Measurements from ENCODE around the gene CIB4. TPM values are rescaled to one million over a fixed set of nuclear protein-coding genes. Genes with fewer than 3 reads are reported as not detected.
A peak's percentile ranks its signal among the peaks of the same experiment; 100 is the strongest.

Gene CIB4
- total RNA-seq, 3 donors from 2014 or later, result not detected

GRCh38 chr2:26628561-26629345, 12.4 kb downstream of the CIB4 start:
- DNase-seq (no peak), ATAC-seq (no peak)
- Mint-ChIP-seq H3K4me3 (no peak overlapping the region), H3K9me3 (no peaks in the 10 kb centered on the region), H3K36me3 (ENCODE audit: insufficient read depth) (no peaks in the 10 kb centered on the region), H3K4me1 (ENCODE audit: low read depth) (no peaks in the 10 kb centered on the region), H3K27me3 (ENCODE audit: low read depth) (peaks cover 9% of the 10 kb centered on the region)

GRCh38 chr2:26627350-26628105, 13.6 kb downstream of the CIB4 start:
- peaks cover 9% of the 10 kb centered on the region for H3K27me3 Mint-ChIP-seq (ENCODE audit: low read depth)
- ATAC-seq (no peak), DNase-seq (no peak)
- H3K9me3 Mint-ChIP-seq, result no peaks in the 10 kb centered on the region
- H3K4me1 Mint-ChIP-seq (ENCODE audit: low read depth), result no peaks in the 10 kb centered on the region
- no peak overlapping the region for H3K4me3 Mint-ChIP-seq
- no peaks in the 10 kb centered on the region for H3K36me3 Mint-ChIP-seq (ENCODE audit: insufficient read depth)

GRCh38 chr2:26626606-26627005, 14.6 kb downstream of the CIB4 start:
- ATAC-seq (no peak), DNase-seq (no peak)
- peaks cover 5% of the 10 kb centered on the region for H3K27me3 Mint-ChIP-seq (ENCODE audit: low read depth)
- no peaks in the 10 kb centered on the region for H3K36me3 Mint-ChIP-seq (ENCODE audit: insufficient read depth)
- H3K9me3 Mint-ChIP-seq, result peaks cover under 1% of the 10 kb centered on the region
- no peaks in the 10 kb centered on the region for H3K4me1 Mint-ChIP-seq (ENCODE audit: low read depth)
- no peak overlapping the region for H3K4me3 Mint-ChIP-seq

GRCh38 chr2:26623541-26624495, 17.3 kb downstream of the CIB4 start:
- Mint-ChIP-seq H3K9me3 (peaks cover 5% of the 10 kb centered on the region), H3K4me3 (no peak overlapping the region), H3K36me3 (ENCODE audit: insufficient read depth) (no peaks in the 10 kb centered on the region), H3K27me3 (ENCODE audit: low read depth) (peaks cover 9% of the 10 kb centered on the region), H3K4me1 (ENCODE audit: low read depth) (peaks cover 2% of the 10 kb centered on the region)
- no peak for ATAC-seq
- no peak for DNase-seq

- DNase-seq (no peak), ATAC-seq (no peak)
- Mint-ChIP-seq H3K9me3 (peaks cover 5% of the 10 kb centered on the region), H3K4me3 (no peak overlapping the region), H3K27me3 (ENCODE audit: low read depth) (peaks cover 14% of the 10 kb centered on the region), H3K36me3 (ENCODE audit: insufficient read depth) (no peaks in the 10 kb centered on the region), H3K4me1 (ENCODE audit: low read depth) (peaks cover 2% of the 10 kb centered on the region)
Measured at GRCh38 chr2:26621469-26622199, 19.5 kb downstream of the CIB4 start.

GRCh38 chr2:26620031-26620605, 21.0 kb downstream of the CIB4 start:
- DNase-seq, result no peak

GRCh38 chr2:26619521-26619951, 21.6 kb downstream of the CIB4 start:
- ATAC-seq (peak in 1 of 2 donors; percentile 34), DNase-seq (no peak)
- no peak overlapping the region for H3K4me3 Mint-ChIP-seq
- peaks cover 15% of the 10 kb centered on the region for H3K27me3 Mint-ChIP-seq (ENCODE audit: low read depth)
- H3K36me3 Mint-ChIP-seq (ENCODE audit: insufficient read depth), result no peaks in the 10 kb centered on the region
- peaks cover 5% of the 10 kb centered on the region for H3K9me3 Mint-ChIP-seq
- peaks cover 2% of the 10 kb centered on the region for H3K4me1 Mint-ChIP-seq (ENCODE audit: low read depth)

More at GRCh38 chr2:26620031-26620605, 21.0 kb downstream of the CIB4 start:
- ATAC-seq, result no peak
- peaks cover 2% of the 10 kb centered on the region for H3K4me1 Mint-ChIP-seq (ENCODE audit: low read depth)
- peaks cover 5% of the 10 kb centered on the region for H3K9me3 Mint-ChIP-seq
- no peaks in the 10 kb centered on the region for H3K36me3 Mint-ChIP-seq (ENCODE audit: insufficient read depth)
- no peak overlapping the region for H3K4me3 Mint-ChIP-seq
- peaks cover 15% of the 10 kb centered on the region for H3K27me3 Mint-ChIP-seq (ENCODE audit: low read depth)

- Mint-ChIP-seq H3K9me3 (peaks cover 5% of the 10 kb centered on the region), H3K36me3 (ENCODE audit: insufficient read depth) (no peaks in the 10 kb centered on the region), H3K4me3 (no peak overlapping the region), H3K4me1 (ENCODE audit: low read depth) (peaks cover 2% of the 10 kb centered on the region), H3K27me3 (ENCODE audit: low read depth) (peaks cover 15% of the 10 kb centered on the region)
- DNase-seq, result no peak
- no peak for ATAC-seq
Measured at GRCh38 chr2:26619096-26619495, 22.1 kb downstream of the CIB4 start.

GRCh38 chr2:26618611-26619010, 22.6 kb downstream of the CIB4 start:
- Mint-ChIP-seq H3K27me3 (ENCODE audit: low read depth) (peaks cover 15% of the 10 kb centered on the region), H3K9me3 (peaks cover 5% of the 10 kb centered on the region), H3K4me1 (ENCODE audit: low read depth) (peaks cover 2% of the 10 kb centered on the region), H3K36me3 (ENCODE audit: insufficient read depth) (no peaks in the 10 kb centered on the region), H3K4me3 (no peak overlapping the region)
- DNase-seq (no peak), ATAC-seq (no peak)

GRCh38 chr2:26617588-26618083, 23.5 kb downstream of the CIB4 start:
- Mint-ChIP-seq H3K4me1 (ENCODE audit: low read depth) (peaks cover 2% of the 10 kb centered on the region), H3K27me3 (ENCODE audit: low read depth) (peaks cover 15% of the 10 kb centered on the region), H3K4me3 (no peak overlapping the region), H3K9me3 (peaks cover 5% of the 10 kb centered on the region), H3K36me3 (ENCODE audit: insufficient read depth) (no peaks in the 10 kb centered on the region)
- DNase-seq, result no peak
- ATAC-seq, result no peak

GRCh38 chr2:26616706-26617587, 24.2 kb downstream of the CIB4 start:
- no peak for ATAC-seq
- DNase-seq, result no peak
- Mint-ChIP-seq H3K4me3 (no peak overlapping the region), H3K27me3 (ENCODE audit: low read depth) (peaks cover 17% of the 10 kb centered on the region), H3K36me3 (ENCODE audit: insufficient read depth) (no peaks in the 10 kb centered on the region), H3K9me3 (peaks cover 5% of the 10 kb centered on the region), H3K4me1 (ENCODE audit: low read depth) (peaks cover 2% of the 10 kb centered on the region)

- Mint-ChIP-seq H3K4me1 (ENCODE audit: low read depth) (peaks cover 2% of the 10 kb centered on the region), H3K27me3 (ENCODE audit: low read depth) (peaks cover 17% of the 10 kb centered on the region), H3K9me3 (no peaks in the 10 kb centered on the region), H3K4me3 (no peak overlapping the region), H3K36me3 (ENCODE audit: insufficient read depth) (no peaks in the 10 kb centered on the region)
- DNase-seq (no peak), ATAC-seq (no peak)
Measured at GRCh38 chr2:26615860-26616705, 25.1 kb downstream of the CIB4 start.

All from activated T-cell treated with anti-CD3 and anti-CD28 coated beads, Interleukin-2, amount 50 U/mL, for 4 hours (primary cell).